Measurements from ENCODE around the gene MDM2. TPM values are rescaled to one million over a fixed set of nuclear protein-coding genes. Genes with fewer than 3 reads are reported as not detected.
"Not testable (repeated sequence)": the region's sequence is repeated elsewhere in the genome, so short reads cannot be mapped to it uniquely, and the experiment has no call there.

The MDM2 gene
- total RNA-seq, 1 donor from 2014 or later, result 85.1 TPM

DNA sequence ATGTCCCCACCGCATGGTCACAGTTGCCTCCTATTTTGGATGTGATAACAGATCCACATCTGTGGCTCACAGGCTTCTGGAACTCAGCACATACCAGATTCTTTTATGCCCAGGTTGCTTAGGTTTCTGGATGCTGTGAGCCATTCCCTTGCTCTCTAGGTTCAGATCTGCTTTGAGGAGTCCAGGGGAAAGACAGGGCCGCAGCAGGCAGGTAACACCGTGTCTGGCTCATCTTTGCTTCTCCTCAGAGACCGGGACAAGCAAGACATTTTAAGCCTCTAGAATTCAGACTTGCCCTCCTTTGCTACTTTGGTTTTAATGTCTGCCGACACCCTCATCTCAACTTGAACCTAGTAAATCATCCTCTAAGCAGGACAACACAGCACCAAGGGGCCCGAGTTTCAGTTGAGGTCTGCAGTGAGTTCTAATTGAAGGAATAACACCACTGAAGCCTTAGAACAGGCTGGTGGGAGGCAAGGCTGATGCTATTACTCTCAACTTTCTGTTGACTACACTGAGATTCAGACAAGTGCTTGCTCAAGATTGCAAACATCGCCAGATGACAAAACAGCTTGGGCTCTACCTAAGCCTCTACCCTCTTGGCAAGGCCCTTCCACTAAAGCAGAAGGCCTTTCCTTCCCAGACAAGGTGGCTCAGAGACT lies 55.3 kb downstream of the MDM2 start:
- H3K9me3 ChIP-seq (ENCODE audit: control insufficient read depth in 3 of 3, low read length in 3 of 3), result no peaks in the 10 kb centered on the region
- H3K27ac ChIP-seq (ENCODE audit: low read depth, low read length), result no peak overlapping the region
- no peak overlapping the region for H3K9ac ChIP-seq (ENCODE audit: low read depth in 1 of 3, low read length in 3 of 3)
- H3K4me3 ChIP-seq (ENCODE audit: low read length in 3 of 3), result no peak overlapping the region
- H3K4me1 ChIP-seq (ENCODE audit: control insufficient read depth in 3 of 3, insufficient read depth in 3 of 3, low read length in 3 of 3), result no peaks in the 10 kb centered on the region
- H3K36me3 ChIP-seq (ENCODE audit: control insufficient read depth in 3 of 3, insufficient read depth in 3 of 3, low read length in 3 of 3), result no peaks in the 10 kb centered on the region
- no peaks in the 10 kb centered on the region for H3K27me3 ChIP-seq (ENCODE audit: control insufficient read depth in 3 of 3, insufficient read depth in 3 of 3, low read length in 3 of 3)

DNA sequence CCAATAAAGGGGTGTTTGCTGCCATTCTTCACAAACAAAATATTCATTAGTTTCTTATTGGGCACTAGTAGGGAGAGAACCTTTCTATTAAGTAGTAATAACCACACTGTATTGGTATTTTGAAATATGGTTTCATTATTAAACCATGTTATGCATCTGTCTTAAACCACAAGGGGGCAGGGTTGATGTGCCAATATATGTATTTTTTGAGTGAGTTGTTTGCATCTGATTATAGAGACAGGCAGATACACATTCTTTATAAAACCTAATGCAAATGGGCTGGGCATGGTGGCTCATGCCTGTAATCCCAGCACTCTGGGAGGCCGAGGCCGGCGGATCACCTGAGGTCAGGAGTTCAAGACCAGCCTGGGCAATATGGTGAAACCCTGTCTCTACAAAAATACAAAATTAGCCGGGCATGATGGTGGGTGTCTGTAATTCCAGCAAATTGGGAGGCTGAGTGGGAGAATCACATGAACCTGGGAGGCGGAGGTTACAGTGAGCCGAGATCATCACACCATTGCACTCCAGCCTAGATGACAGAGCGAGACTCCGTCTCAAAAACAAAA lies 56.0 kb downstream of the MDM2 start:
- H3K4me3 ChIP-seq (ENCODE audit: low read length in 3 of 3); H3K27ac ChIP-seq (ENCODE audit: low read depth, low read length); H3K36me3 ChIP-seq (ENCODE audit: control insufficient read depth in 3 of 3, insufficient read depth in 3 of 3, low read length in 3 of 3); H3K4me1 ChIP-seq (ENCODE audit: control insufficient read depth in 3 of 3, insufficient read depth in 3 of 3, low read length in 3 of 3); H3K9ac ChIP-seq (ENCODE audit: low read depth in 1 of 3, low read length in 3 of 3); H3K9me3 ChIP-seq (ENCODE audit: control insufficient read depth in 3 of 3, low read length in 3 of 3); H3K27me3 ChIP-seq (ENCODE audit: control insufficient read depth in 3 of 3, insufficient read depth in 3 of 3, low read length in 3 of 3): not testable (repeated sequence)

DNA sequence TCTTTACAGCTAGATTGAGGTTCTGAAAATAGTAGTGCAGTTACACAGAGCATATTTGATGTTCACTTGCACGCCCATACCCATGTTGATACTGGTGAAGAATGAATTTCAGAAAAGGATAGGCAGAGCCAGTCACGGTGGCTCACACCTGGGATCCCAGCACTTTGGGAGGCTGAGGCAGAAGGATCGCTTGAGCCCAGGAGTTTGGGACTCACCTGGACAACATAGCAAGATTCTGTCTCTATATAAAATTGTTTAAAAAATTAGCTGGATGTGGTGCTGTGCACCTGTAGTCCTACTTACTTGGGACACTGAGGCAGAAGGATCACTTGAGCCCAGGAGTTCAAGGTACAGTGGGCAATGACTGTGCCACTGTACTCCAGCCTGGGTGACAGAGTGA lies 56.6 kb downstream of the MDM2 start:
- H3K4me3 ChIP-seq (ENCODE audit: low read length in 3 of 3), result no peak overlapping the region
- no peak overlapping the region for H3K27ac ChIP-seq (ENCODE audit: low read depth, low read length)
- no peaks in the 10 kb centered on the region for H3K9me3 ChIP-seq (ENCODE audit: control insufficient read depth in 3 of 3, low read length in 3 of 3)
- H3K27me3 ChIP-seq (ENCODE audit: control insufficient read depth in 3 of 3, insufficient read depth in 3 of 3, low read length in 3 of 3), result no peaks in the 10 kb centered on the region
- H3K36me3 ChIP-seq (ENCODE audit: control insufficient read depth in 3 of 3, insufficient read depth in 3 of 3, low read length in 3 of 3), result no peaks in the 10 kb centered on the region
- H3K9ac ChIP-seq (ENCODE audit: low read depth in 1 of 3, low read length in 3 of 3), result no peak overlapping the region
- H3K4me1 ChIP-seq (ENCODE audit: control insufficient read depth in 3 of 3, insufficient read depth in 3 of 3, low read length in 3 of 3), result no peaks in the 10 kb centered on the region

DNA sequence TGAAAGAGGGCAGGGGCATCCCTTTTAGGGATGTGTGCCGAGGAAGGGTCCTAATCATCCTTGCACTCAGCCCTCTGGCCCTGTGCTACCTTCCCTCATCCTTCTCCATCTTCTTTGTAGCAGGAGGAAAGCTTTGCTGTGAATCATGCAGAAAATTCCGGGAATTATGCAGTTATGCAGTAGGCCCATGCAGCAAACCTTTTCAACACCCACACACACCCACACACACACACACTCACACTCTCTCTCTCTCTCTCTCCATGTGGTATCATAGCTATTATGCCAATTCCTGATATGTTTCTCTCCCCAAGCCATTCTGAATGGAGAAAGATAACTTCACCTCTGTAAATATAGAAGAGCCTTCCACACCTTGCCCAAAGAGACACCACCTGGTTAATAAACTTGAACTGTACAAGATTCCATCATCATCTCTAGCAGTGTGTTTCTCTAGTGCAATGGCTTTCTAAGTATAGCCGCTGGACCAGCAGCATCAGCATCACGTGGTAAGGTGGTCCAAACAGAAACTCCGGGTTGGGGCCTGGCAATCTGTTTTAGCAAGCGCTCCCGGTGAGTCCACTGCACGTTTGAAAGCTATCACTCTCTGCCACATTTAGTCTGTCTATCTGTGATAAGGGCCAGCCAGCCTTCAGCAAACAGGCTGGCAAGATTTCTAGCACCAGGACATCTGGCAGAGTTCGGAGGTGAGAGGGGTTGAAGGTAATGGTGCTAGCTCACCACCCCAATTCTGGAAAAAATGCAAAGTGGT lies 57.6 kb downstream of the MDM2 start:
- Histone ChIP-seq H3K4me1 (ENCODE audit: control insufficient read depth in 3 of 3, insufficient read depth in 3 of 3, low read length in 3 of 3) (no peaks in the 10 kb centered on the region), H3K36me3 (ENCODE audit: control insufficient read depth in 3 of 3, insufficient read depth in 3 of 3, low read length in 3 of 3) (no peaks in the 10 kb centered on the region), H3K9me3 (ENCODE audit: control insufficient read depth in 3 of 3, low read length in 3 of 3) (no peaks in the 10 kb centered on the region), H3K27ac (ENCODE audit: low read depth, low read length) (no peak overlapping the region), H3K4me3 (ENCODE audit: low read length in 3 of 3) (no peak overlapping the region), H3K27me3 (ENCODE audit: control insufficient read depth in 3 of 3, insufficient read depth in 3 of 3, low read length in 3 of 3) (no peaks in the 10 kb centered on the region), H3K9ac (ENCODE audit: low read depth in 1 of 3, low read length in 3 of 3) (no peak overlapping the region)

DNA sequence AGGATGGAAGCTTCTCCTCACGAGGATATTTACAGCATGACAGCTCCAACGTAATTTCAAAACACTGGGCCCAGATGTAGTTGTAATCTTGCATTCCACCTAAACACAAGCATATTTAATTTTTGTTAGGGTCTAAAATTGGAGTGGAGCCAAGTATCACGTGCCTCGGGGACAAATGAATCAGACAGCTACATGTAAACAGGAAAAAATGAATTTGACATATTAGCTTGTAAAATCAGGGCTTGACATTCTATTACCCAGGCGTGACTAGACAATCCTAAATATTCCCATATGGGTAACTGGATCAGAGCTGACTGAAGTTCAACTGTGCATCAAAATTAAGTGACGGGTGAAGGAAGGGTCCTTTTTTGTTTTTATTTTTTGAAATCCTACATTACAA lies 59.0 kb downstream of the MDM2 start:
- no peaks in the 10 kb centered on the region for H3K4me1 ChIP-seq (ENCODE audit: control insufficient read depth in 3 of 3, insufficient read depth in 3 of 3, low read length in 3 of 3)
- no peak overlapping the region for H3K27ac ChIP-seq (ENCODE audit: low read depth, low read length)
- no peaks in the 10 kb centered on the region for H3K27me3 ChIP-seq (ENCODE audit: control insufficient read depth in 3 of 3, insufficient read depth in 3 of 3, low read length in 3 of 3)
- no peak overlapping the region for H3K9ac ChIP-seq (ENCODE audit: low read depth in 1 of 3, low read length in 3 of 3)
- peaks cover 0 to 5% (median 0%) of the 10 kb centered on the region in 3 donors for H3K36me3 ChIP-seq (ENCODE audit: control insufficient read depth in 3 of 3, insufficient read depth in 3 of 3, low read length in 3 of 3)
- no peaks in the 10 kb centered on the region for H3K9me3 ChIP-seq (ENCODE audit: control insufficient read depth in 3 of 3, low read length in 3 of 3)
- no peak overlapping the region for H3K4me3 ChIP-seq (ENCODE audit: low read length in 3 of 3)

DNA sequence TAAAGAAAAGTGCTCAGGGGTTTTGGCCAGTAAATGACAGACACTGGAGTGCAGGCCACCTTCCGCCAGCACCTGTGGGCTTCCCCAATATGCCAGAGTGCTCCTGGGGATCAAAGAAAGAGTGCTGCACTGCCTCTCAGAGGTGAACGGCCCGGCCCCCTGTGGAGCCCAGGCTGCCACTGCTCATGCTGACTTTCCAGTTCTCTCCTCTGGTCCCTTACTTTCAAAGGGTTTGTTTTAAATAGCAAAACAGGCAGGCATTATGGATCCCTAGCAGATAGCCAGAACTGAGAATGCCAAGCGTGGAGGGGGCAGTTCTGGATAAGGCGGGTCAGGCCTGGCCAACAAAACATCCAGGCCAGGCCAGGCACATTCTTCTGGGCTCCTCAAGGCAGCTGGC lies 59.6 kb downstream of the MDM2 start:
- H3K27ac ChIP-seq (ENCODE audit: low read depth, low read length), result no peak overlapping the region

DNA sequence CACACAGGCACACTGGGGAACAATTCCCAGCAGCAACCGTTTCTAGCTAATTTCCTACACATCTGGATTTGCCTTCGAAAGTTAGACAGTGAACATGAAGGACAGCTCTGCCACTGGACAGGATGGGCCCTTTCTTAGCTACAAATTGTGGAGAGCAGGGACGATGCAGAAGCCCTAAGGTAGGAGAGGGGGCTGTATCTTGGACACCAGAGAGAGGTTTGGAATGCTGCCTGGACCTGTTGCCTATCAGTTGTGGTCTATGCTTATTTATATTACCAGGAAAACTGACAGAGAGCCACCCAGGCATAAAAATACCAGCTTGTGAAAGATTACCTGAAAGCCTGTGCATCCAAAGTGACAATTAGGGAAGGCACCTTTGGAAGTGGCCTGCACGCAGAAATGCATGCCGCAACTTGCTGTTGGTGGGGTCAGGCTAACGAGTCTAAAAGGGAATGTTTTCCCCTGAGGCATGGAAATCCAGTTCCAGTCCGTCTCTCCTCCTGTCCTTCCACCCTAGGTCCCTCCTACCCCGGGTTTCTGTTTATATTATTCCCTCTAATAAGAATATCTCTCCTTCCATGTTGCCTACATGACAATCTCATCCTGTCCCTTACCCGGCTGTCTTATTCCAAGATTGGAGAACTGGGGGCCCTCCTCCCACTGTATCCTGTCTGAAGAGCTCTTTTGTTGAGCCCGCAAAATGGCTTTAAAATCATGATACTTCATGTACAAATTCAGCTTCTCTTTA lies 60.2 kb downstream of the MDM2 start:
- no peak overlapping the region for H3K9ac ChIP-seq (ENCODE audit: low read depth in 1 of 3, low read length in 3 of 3)

More for the DNA sequence above, 59.6 kb downstream of the MDM2 start:
- Histone ChIP-seq H3K27me3 (ENCODE audit: control insufficient read depth in 3 of 3, insufficient read depth in 3 of 3, low read length in 3 of 3) (no peaks in the 10 kb centered on the region), H3K9me3 (ENCODE audit: control insufficient read depth in 3 of 3, low read length in 3 of 3) (no peaks in the 10 kb centered on the region), H3K9ac (ENCODE audit: low read depth in 1 of 3, low read length in 3 of 3) (no peak overlapping the region), H3K36me3 (ENCODE audit: control insufficient read depth in 3 of 3, insufficient read depth in 3 of 3, low read length in 3 of 3) (peaks cover 0 to 5% (median 0%) of the 10 kb centered on the region in 3 donors), H3K4me1 (ENCODE audit: control insufficient read depth in 3 of 3, insufficient read depth in 3 of 3, low read length in 3 of 3) (no peaks in the 10 kb centered on the region), H3K4me3 (ENCODE audit: low read length in 3 of 3) (no peak overlapping the region)

DNA sequence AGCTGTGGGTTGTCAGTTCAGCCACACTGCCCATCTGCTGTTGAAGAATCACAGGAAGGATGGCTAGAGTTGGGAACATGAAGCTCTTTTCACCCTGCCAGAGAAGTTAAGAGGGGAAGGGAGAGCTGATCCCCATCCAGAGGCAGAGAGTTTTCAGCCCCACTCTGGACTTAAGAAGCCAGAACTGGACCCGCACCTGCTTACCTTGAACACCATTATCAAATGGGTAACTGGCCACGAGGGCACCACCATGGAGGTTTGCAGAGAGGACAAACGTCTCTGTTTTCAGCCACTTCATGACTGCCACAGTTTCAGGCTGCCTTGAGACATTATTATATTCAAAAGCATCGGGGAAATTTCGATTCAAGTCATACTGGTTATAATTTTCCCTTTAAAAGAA lies 62.0 kb downstream of the MDM2 start:
- Histone ChIP-seq H3K27me3 (ENCODE audit: control insufficient read depth in 3 of 3, insufficient read depth in 3 of 3, low read length in 3 of 3) (no peaks in the 10 kb centered on the region), H3K4me3 (ENCODE audit: low read length in 3 of 3) (no peak overlapping the region), H3K9ac (ENCODE audit: low read depth in 1 of 3, low read length in 3 of 3) (no peak overlapping the region), H3K27ac (ENCODE audit: low read depth, low read length) (no peak overlapping the region), H3K9me3 (ENCODE audit: control insufficient read depth in 3 of 3, low read length in 3 of 3) (no peaks in the 10 kb centered on the region), H3K36me3 (ENCODE audit: control insufficient read depth in 3 of 3, insufficient read depth in 3 of 3, low read length in 3 of 3) (peaks cover 0 to 5% (median 0%) of the 10 kb centered on the region in 3 donors), H3K4me1 (ENCODE audit: control insufficient read depth in 3 of 3, insufficient read depth in 3 of 3, low read length in 3 of 3) (no peaks in the 10 kb centered on the region)

More for the DNA sequence above, 60.2 kb downstream of the MDM2 start:
- no peak overlapping the region for H3K4me3 ChIP-seq (ENCODE audit: low read length in 3 of 3)
- H3K27ac ChIP-seq (ENCODE audit: low read depth, low read length), result no peak overlapping the region
- H3K9me3 ChIP-seq (ENCODE audit: control insufficient read depth in 3 of 3, low read length in 3 of 3), result no peaks in the 10 kb centered on the region
- H3K27me3 ChIP-seq (ENCODE audit: control insufficient read depth in 3 of 3, insufficient read depth in 3 of 3, low read length in 3 of 3), result no peaks in the 10 kb centered on the region
- H3K36me3 ChIP-seq (ENCODE audit: control insufficient read depth in 3 of 3, insufficient read depth in 3 of 3, low read length in 3 of 3), result peaks cover 0 to 5% (median 0%) of the 10 kb centered on the region in 3 donors
- H3K4me1 ChIP-seq (ENCODE audit: control insufficient read depth in 3 of 3, insufficient read depth in 3 of 3, low read length in 3 of 3), result no peaks in the 10 kb centered on the region

DNA sequence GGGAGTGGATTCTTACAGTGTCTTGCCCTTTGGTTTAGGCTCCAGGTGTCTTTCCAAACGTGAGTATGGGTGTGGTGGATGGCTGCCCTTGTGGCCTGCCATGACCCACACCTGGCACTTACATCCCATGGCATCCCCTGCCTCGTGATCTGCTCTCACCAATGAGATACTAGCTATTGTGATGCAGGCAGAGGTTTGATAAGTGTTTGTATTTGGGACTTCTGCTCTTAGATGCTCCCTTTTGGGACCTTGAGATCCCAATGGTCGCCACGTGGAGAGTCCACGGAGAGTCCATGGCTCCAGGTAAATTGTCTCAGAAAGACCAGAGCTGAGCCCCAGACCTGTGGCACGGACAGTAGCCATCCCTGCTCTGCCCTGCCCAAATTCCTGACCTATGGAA lies 62.5 kb downstream of the MDM2 start:
- Histone ChIP-seq H3K4me3 (ENCODE audit: low read length in 3 of 3) (no peak overlapping the region), H3K4me1 (ENCODE audit: control insufficient read depth in 3 of 3, insufficient read depth in 3 of 3, low read length in 3 of 3) (no peaks in the 10 kb centered on the region), H3K27me3 (ENCODE audit: control insufficient read depth in 3 of 3, insufficient read depth in 3 of 3, low read length in 3 of 3) (no peaks in the 10 kb centered on the region), H3K9ac (ENCODE audit: low read depth in 1 of 3, low read length in 3 of 3) (no peak overlapping the region), H3K9me3 (ENCODE audit: control insufficient read depth in 3 of 3, low read length in 3 of 3) (no peaks in the 10 kb centered on the region), H3K36me3 (ENCODE audit: control insufficient read depth in 3 of 3, insufficient read depth in 3 of 3, low read length in 3 of 3) (peaks cover 0 to 5% (median 0%) of the 10 kb centered on the region in 3 donors), H3K27ac (ENCODE audit: low read depth, low read length) (no peak overlapping the region)

All from skeletal muscle tissue (tissue), 4 donors.